Spleen (tissue), 11 donors: ENCODE results near the gene PLXNA3. TPM values are rescaled to one million over a fixed set of nuclear protein-coding genes. Genes with fewer than 3 reads are reported as not detected.

Experiments
- DNase-seq: peaks from one replicate; pipeline ENCODE4 v3.0.0-alpha.2; 2020
- H3K27ac ChIP-seq, 8 donors: fragments of 200-600 bp; sonication (generic) in 7 of 8; 1 replicate in 4 of 8; 2 replicates in 4 of 8; pipeline versions ENCODE4 v1.5.0 to v1.8.0; 2016 to 2021; ENCODE audit warnings: inconsistent platforms in 4 of 8, mild to moderate bottlenecking in 4 of 8, moderate library complexity in 1 of 8
- H3K27me3 ChIP-seq, 7 donors: fragments of 200-600 bp; sonication (generic) in 6 of 7; replicated peaks in 1 of 7; 1 replicate in 4 of 7; 2 replicates in 3 of 7; pipeline versions ENCODE4 v1.5.0 to v1.8.0; 2016 to 2021; ENCODE audit warnings: inconsistent platforms in 3 of 7, mild to moderate bottlenecking in 1 of 7
- H3K36me3 ChIP-seq, 6 donors: fragments of 200-600 bp; sonication (generic) in 5 of 6; 1 replicate in 4 of 6; 2 replicates in 2 of 6; pipeline versions ENCODE4 v1.5.0 to v1.8.0; 2016 to 2021; ENCODE audit warnings: inconsistent platforms in 2 of 6
- H3K4me1 ChIP-seq, 6 donors: fragments of 200-600 bp; sonication (generic) in 5 of 6; 1 replicate in 3 of 6; 2 replicates in 3 of 6; pipeline versions ENCODE4 v1.5.0 to v1.8.0; 2016 to 2021; ENCODE audit warnings: inconsistent platforms in 3 of 6
- H3K4me3 ChIP-seq, 8 donors: fragments of 200-600 bp; sonication (generic) in 7 of 8; 1 replicate in 4 of 8; 2 replicates in 4 of 8; pipeline versions ENCODE4 v1.5.0 to v1.8.0; 2016 to 2021; ENCODE audit warnings: inconsistent platforms in 4 of 8, mild to moderate bottlenecking in 4 of 8, moderate library complexity in 2 of 8
- H3K9me3 ChIP-seq, 8 donors: fragments of 200-600 bp; sonication (generic) in 7 of 8; 1 replicate in 4 of 8; 2 replicates in 4 of 8; pipeline versions ENCODE4 v1.5.0 to v1.8.0; 2016 to 2021; ENCODE audit warnings: inconsistent platforms in 4 of 8
- CTCF ChIP-seq, 11 experiments: fragments of 200-600 bp in 7 of 11; fragments of 450-650 bp in 4 of 11; sonication (generic) in 4 of 11; IDR thresholded peaks in 8 of 11; conservative IDR thresholded peaks in 3 of 11; 1 replicate in 7 of 11; 2 replicates in 4 of 11; pipeline versions ENCODE4 v1.4.0 to v1.8.0; 2016 to 2021; ENCODE audit warnings: antibody characterized with exemption in 11 of 11, inconsistent platforms in 4 of 11, mild to moderate bottlenecking in 1 of 11
- POLR2A ChIP-seq, 3 donors: fragments of 450-650 bp; IDR thresholded peaks; one replicate each; pipeline ENCODE4 v1.5.1; 2017; ENCODE audit warnings: antibody characterized with exemption in 3 of 3, mild to moderate bottlenecking in 1 of 3
- POLR2AphosphoS5 ChIP-seq, 3 donors: sonication (generic); formaldehyde crosslinking; IDR thresholded peaks; one replicate each; pipeline ENCODE4 v1.5.1; 2017; ENCODE audit warnings: antibody characterized with exemption in 3 of 3
- WGBS, 5 donors: extraction: QIAGEN DNeasy Blood & Tissue Kit in 3 of 5; methylation state at CpG; one replicate each; pipeline versions ENCODE4 v1.1.5 to v1.1.7; 2013 to 2018; 5-methylcytosine and 5-hydroxymethylcytosine counted together
- intact Hi-C: fragments of 100-400 bp; cut with DNase I; formaldehyde crosslinking; loops from one replicate; pipeline ENCODE4 v1.15.0; 2023; ENCODE audit warnings: low total_unique reads
- polyA plus RNA-seq, 3 donors: library from polyadenylated mRNA; stranded (reverse); fragments of 200-250 nt; gene quantifications; one replicate each; pipeline ENCODE4 v1.2.1, GENCODE V29; 2013
- total RNA-seq, 7 donors: library from RNA; depleted of rRNA in 3 of 7; stranded (reverse); fragments of >200 nt in 3 of 7; fragmentation: NEBNext Ultra II Directional in 4 of 7; extraction: Animal tissue kit (Norgen Biotek cat#: 25700) in 4 of 7; gene quantifications; one replicate each; pipeline versions ENCODE4 v1.1.0 to v1.2.1, GENCODE V29; 2016 to 2021
- donor health status: healthy with polysubstance abuse.
- donor health status: DM: no; HTN: no; CAD: no; lungs with moderate emphysema.
- donor health status: DM: no; HTN: no; CAD: no.
- donor health status: Bipolar disorder and iron deficiency.
- donor health status: healthy.
- donor health status: DM: no; HTN: no; CAD: no.
- donor health status: DM: yes; HTN: yes; CAD: no.

Gene PLXNA3
- total and polyA plus RNA-seq, 10 donors = 2.5 to 46.8 (median 14.7) TPM

- DNase-seq = no peak
- H3K27me3 ChIP-seq = no peaks in the 10 kb centered on the region
- intact Hi-C loops = no loop called here
- peak overlapping the region; percentile 84 to 93 (median 90) for H3K27ac ChIP-seq
- no peak for TF ChIP-seq POLR2AphosphoS5 (IDR thresholded peaks at IDR 0.05)
- TF ChIP-seq CTCF (IDR thresholded peaks at IDR 0.05 in 8 of 11, conservative IDR thresholded peaks at IDR 0.05 in 3 of 11) = no peak
- no peak for TF ChIP-seq POLR2A (IDR thresholded peaks at IDR 0.05)
- 14 to 62% (median 44%) methylated on average over 11 to 34 of the region's 34 CpGs for WGBS, 5 donors
- H3K36me3 ChIP-seq = peaks cover 0 to 7% (median 0%) of the 10 kb centered on the region in 6 donors
- peaks cover 0 to 30% (median 16%) of the 10 kb centered on the region in 6 donors for H3K4me1 ChIP-seq
- peak overlapping the region; percentile 50 to 82 (median 54) for H3K4me3 ChIP-seq
- H3K9me3 ChIP-seq = no peaks in the 10 kb centered on the region
Measured at GRCh38 chrX:154515090-154515965, 57.2 kb downstream of the PLXNA3 start.

GRCh38 chrX:154515966-154516655 is 58.0 kb downstream of the PLXNA3 start, which contains the start of gene FAM3A:
Gene FAM3A, minus strand, starts transcription at chrX:154516232. Its CDS starts 460 bp downstream, at chrX:154515772.
- Histone ChIP-seq H3K27me3 (no peaks in the 10 kb centered on the region), H3K9me3 (no peaks in the 10 kb centered on the region), H3K27ac (peak within 1 kb of the TSS; percentile 84 to 93 (median 90)), H3K4me1 (peaks cover 0 to 30% (median 15%) of the 10 kb centered on the region in 6 donors), H3K36me3 (no peaks in the 10 kb centered on the region), H3K4me3 (peak within 1 kb of the TSS; percentile 50 to 82 (median 54))
- DNase-seq = peak; percentile 97
- 0 to 46% (median 22%) methylated on average over 10 to 59 of the region's 59 CpGs; no CpG with 5 or more reads in 1 of the 5 donors for WGBS, 5 donors
- TF ChIP-seq POLR2AphosphoS5 (IDR thresholded peaks at IDR 0.05) (peak; percentile 91 to 95 (median 92)), CTCF (IDR thresholded peaks at IDR 0.05 in 8 of 11, conservative IDR thresholded peaks at IDR 0.05 in 3 of 11) (no peak), POLR2A (IDR thresholded peaks at IDR 0.05) (peak in 2 of 3 donors; percentile 68 to 69)
- intact Hi-C loops = no loop called here

- intact Hi-C loops = no loop called here
- peak overlapping the region; percentile 1 to 82 (median 54) for H3K4me3 ChIP-seq
- H3K27me3 ChIP-seq = no peaks in the 10 kb centered on the region
- H3K9me3 ChIP-seq = no peaks in the 10 kb centered on the region
- H3K4me1 ChIP-seq = peaks cover 0 to 24% (median 12%) of the 10 kb centered on the region in 6 donors
- peak overlapping the region; percentile 72 to 93 (median 90) for H3K27ac ChIP-seq
- no peaks in the 10 kb centered on the region for H3K36me3 ChIP-seq
- no peak for DNase-seq
- TF ChIP-seq CTCF (IDR thresholded peaks at IDR 0.05 in 8 of 11, conservative IDR thresholded peaks at IDR 0.05 in 3 of 11) (no peak), POLR2AphosphoS5 (IDR thresholded peaks at IDR 0.05) (no peak), POLR2A (IDR thresholded peaks at IDR 0.05) (no peak)
- 10 to 50% (median 17%) methylated on average over 17 to 19 of the region's 19 CpGs for WGBS, 5 donors
Measured at GRCh38 chrX:154516656-154517100, 58.6 kb downstream of the PLXNA3 start.
